DMS53 treated with DMSO at 0.1 percent for 48 hours (cell line): ENCODE results near the gene FAM236B.
"Not testable (repeated sequence)": the region's sequence is repeated elsewhere in the genome, so short reads cannot be mapped to it uniquely, and the experiment has no call there.

Source experiments
- DNase-seq: peaks from one replicate; lab custom pipeline; 2025; ENCODE audit not compliant: unreplicated experiment; lab: John Stamatoyannopoulos, UW

The FAM236B gene

DNA sequence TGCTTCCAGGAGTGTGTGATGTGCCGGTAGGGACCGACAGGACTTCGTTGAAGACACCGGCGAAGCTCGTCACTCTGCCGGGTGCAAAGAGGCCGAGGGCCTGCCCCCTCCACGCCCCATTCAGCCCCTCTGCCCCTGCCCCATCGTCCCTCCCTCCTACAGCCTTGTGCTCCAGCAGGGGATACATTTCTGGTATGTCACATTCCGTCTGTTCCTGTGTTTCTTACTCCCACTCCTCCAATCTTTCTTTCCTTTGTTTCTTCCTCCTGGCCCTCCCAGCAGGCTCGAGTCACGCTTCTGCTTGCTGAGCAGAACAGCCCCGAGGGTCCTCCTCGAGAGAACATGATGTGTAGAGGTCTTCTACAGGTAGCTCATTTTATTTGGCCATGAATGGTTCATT is at the start of gene FAM236B:
Gene FAM236B, minus strand, starts transcription at position 101 of the 400 bp plus-strand sequence. Its CDS starts 100 bp downstream, at position 1.
- DNase-seq, result not testable (repeated sequence)

DNA sequence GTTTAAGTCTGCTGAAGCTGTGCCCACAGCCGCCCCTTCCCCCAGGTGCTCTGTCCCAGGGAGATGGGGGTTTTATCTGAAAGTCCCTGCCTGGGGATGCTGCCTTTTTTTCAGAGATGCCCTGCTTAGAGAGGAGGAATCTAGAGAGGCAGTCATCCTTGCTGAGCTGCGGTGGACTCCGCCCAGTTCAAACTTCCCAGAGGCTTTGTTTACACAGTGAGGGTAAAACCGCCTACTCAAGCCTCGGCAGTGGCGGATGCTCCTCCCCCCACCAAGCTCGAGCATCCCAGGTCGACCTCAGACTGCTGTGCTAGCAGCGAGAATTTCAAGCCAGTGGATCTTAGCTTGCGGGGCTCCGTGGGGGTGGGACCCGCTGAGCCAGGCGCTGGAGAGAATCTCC is 48.2 kb upstream of the FAM236B start:
- DNase-seq, result not testable (repeated sequence)

DNA sequence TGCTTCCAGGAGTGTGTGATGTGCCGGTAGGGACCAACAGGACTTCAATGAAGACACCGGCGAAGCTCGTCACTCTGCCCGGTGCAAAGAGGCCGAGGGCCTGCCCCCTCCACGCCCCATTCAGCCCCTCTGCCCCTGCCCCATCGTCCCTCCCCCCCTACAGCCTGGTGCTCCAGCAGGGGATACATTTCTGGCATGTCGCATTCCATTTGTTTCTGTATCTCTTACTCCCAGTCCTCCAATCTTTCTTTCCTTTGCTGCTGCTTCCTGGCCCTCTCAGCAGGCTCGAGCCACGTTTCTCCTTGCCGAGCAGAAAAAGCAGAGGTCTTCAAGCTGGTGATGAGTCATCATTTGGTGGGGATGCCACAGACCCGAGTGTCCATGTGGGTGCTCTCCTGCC is 25.6 kb upstream of the FAM236B start, which contains the start of gene FAM236D:
Gene FAM236D, minus strand, starts transcription at position 101 of the 400 bp plus-strand sequence. Its CDS starts 100 bp downstream, at position 1.
- DNase-seq, result not testable (repeated sequence)

DNA sequence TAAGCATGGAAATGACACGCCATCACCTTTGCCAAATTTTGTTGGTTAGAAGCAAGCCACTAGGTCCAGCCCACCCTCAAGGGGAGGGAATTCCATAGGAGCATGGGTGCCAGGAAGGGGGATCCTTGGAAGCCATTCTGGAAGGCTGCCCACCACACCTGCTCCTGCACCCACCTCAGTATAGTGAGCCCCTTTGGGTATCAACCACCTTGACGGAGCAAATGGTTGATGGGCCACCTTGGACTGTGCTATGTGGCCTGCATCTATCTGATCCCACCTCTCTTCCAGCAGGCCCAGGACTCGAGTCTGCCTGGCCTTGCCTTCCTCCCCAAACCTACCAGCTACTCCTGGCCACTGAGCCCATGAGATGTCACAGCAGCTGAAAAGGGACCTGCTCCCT is 7.9 kb upstream of the FAM236B start:
- DNase-seq, result not testable (repeated sequence)

DNA sequence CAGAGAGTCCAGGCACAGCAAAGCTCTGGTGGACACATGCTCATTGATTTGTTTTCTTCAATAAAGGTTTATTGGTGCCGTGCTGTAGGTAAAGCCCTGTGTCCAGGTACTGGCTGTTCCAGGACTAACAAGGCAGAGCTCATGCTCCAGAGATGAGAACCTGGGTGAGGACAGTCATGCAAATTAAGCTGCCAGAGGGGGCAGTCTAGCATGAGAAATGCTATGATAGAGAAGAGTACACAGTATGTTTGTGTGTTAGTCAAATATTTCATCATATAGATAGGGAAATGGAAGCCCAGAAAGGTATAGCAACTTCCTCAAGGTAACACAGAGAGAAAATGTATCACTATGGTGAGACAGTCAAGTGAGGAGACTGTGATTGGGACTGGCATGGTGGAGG is 5.7 kb upstream of the FAM236B start:
- DNase-seq, result not testable (repeated sequence)

DNA sequence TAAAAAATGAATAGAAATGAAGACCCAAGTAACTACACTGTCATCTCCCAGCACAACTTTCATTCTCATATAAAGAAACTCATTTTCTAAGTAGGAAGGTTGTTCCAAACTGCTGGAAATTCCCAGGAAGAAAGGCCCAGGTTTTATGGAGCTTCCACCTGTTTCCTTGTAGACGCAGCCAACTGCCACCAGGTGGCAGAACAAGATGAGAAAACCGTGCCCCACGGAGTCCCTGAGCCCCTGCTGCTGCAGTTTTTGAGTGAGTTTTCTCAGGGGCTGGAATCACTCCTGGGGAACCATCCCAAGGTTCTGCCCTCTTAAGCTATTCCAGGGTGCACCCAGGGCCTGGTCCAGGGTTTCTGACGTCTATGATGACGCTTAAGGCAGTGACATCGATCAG is 1.5 kb upstream of the FAM236B start:
- not testable (repeated sequence) for DNase-seq

DNA sequence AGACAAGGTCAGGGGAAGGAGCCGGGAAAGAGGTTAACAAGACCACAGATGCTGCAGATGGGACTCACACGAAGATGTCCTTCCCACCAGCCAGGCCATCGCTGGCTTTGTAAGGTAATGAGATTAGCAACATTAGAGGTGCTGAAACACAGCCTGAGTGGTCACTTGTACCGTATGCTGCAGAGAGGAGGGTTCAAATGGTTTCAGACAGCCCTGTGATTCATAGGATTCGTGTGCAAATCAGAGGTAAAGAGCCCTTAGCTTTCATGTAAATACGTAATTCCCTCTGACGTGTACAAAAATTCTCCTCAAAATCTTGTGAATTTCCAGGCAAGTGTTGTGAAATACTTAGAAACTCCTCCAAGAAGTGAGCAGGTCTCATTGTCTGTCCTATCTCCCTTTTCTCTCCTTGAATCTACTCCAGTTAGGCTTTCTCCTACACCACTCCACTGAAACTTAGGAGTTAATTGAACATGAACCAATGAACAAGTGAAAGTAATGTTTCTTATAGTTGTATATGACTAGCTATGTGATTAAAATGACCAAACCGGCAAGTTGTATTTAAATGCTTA is 991 bp upstream of the FAM236B start:
- DNase-seq, result not testable (repeated sequence)

DNA sequence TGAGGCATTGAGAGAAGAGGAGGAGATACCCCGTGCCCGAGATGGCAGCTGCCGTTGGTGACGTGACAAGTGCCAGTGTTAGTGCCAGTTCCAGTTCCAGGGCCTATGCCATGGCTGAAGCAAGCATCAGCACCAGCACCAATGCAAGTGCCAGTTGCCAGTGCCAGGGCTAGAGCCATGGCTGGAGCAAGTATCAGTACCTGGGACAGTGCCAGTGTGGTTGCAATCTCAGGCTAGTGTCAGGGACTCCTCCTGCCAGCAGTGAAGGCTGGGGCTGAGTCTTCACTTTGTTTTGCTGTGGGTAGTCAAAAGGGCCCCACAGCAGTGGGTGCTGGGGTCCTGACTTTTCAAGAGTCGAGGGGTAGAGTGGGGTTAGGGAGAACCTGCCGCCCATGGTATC is 4.3 kb downstream of the FAM236B start:
- DNase-seq, result not testable (repeated sequence)

DNA sequence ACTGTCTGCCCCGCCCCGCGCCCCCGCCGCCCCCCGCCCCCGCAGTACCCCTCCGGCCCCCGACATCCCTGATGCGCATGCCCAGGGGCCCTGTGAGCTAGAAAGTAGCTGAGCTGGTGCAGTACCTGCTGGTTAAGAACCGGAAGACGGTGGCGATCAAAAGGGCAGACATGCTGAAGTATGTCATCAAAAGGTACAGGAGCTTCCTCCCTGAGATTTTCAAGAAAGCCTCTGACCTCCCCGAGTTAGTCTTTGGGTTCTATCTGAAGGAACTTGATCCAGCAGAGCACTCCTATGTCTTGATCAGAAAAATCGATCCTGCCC is 5.0 kb downstream of the FAM236B start:
- DNase-seq, result not testable (repeated sequence)

DNA sequence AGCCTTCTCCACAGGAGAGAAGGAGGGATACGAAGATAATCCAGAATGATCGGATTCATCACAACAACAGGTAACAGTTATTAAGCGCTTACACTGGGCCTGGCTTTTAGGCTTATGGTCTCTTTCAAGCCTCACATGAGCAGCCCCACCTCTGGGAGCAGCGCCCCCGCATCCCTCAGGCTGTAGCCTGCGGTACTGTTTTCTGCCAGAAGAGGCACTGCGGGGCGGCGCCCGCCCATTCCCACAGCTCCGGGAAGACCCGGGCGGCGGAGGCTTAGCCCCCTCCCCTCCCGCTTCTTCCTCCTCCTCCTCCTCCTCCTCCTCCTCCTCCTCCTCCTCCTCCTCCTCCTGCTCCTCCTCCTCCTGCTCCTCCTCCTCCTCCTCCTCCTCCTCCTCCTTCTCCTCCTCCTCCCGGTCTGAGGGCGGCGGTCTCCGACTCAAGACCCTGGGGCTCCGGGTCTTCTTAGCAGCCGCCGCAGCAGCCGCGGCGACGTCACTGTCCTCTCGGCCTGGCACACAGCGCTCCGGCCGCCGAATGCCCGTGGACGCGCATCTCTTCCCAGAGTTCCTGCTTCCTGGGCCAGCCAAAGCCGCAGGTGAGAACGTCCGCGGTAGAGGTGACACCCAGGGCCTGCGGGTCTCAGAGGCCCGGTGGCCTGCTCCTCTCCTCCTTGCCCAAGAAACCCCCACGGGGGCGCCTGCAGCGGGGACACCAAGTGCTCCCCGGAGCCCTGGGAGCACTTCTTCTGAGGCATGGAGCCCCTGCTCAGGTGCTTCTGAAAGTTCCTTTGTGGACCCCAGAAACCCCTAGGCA is 5.6 kb downstream of the FAM236B start, which contains the start of gene DMRTC1B:
Gene DMRTC1B, plus strand, starts transcription at position 238 of the 814 bp plus-strand sequence. CDS start 68,246 bp downstream, outside the sequence.
- DNase-seq, result not testable (repeated sequence)

DNA sequence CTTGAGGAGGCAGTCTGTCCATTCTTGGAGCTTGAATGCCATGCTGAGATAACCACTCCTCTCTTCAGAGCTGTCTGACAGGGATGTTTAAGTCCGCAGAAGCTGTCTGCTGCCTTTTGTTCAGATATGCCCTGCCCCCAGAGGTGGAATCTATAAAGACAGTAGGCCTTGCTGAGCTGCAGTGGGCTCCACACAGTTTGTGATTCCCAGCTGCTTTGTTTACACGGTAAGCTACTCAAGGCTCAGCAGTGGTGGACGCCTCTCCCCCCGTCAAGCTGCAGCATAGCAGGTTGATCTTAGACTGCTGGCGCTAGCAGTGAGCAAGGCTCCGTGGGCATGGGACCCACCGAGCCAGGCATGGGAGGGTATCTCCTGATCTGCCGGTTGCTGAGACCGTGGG is 22.0 kb downstream of the FAM236B start:
- not testable (repeated sequence) for DNase-seq

DNA sequence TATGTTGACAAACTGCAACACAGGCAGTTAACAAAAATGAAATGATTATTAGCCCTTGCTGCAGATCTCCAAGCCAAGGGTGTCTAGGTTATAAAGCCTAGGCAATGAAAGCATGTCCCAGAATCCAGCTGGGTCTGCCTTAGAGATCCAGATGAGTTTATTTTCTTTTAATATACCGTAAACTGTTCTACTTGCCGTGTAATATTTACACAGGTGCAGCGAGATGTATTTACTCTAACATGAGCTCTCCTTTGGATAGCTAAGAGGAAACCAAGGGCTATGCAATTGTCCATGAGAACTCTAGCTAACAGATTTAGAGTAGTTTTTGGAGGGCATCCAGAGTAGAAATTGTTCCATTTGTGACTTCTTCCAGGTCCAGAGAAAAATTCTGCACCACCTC is 33.9 kb downstream of the FAM236B start:
- not testable (repeated sequence) for DNase-seq

DNA sequence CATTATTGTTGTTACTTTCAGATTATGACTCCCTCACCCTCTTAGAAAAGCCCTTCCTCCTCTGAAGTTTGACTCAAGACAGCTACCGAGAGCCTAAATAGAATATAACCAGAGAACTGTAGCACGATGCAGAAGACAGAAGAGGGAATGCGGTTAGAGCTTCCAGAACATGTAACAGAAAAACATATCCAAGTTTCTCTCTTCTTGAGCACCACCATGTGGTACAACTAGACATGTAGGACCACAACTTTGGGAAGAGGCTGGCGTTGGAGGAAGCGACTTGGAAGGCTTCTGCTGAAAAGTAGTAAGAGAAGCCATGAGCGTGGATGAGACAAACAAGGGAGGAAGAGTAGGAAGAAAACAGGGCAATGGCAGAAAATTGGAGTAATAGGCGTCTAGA is 36.9 kb downstream of the FAM236B start:
- not testable (repeated sequence) for DNase-seq

DNA sequence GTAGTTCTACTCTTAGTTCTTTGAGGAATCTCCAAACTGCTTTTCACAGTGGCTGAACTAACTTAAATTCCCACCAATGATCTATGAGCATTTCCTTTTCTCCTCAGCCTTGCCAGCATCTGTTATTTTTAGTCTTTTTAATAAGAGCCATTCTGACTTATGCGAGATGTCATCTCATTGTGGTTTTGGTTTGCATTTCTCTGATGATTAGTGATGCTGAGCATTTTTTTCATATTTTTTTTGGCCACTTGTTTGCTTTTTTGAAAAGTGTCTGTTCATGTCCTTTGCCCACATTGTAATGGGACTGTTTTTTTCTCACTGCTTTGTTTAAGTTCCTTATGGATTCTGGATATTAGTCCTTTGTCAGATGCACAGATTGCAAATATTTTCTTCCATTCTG is 46.9 kb downstream of the FAM236B start:
- DNase-seq, result no peak

DNA sequence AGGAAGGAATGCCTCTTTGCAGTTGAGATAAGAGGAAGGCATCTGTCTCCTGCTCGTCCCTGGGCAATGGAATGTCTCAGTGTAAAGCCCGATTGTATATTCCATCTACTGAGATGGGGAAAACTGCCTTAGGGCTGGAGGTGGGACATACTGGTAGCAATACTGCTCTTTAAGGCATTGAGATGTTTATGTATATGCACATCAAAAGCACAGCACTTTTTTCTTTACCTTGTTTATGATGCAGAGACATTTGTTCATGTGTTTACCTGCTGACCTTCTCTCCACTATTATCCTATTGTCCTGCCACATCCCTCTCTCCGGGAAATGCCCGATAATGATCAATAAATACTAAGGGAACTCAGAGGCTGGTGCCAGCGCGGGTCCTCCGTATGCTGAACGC is 48.8 kb downstream of the FAM236B start:
- DNase-seq, result not testable (repeated sequence)
